Measurements from ENCODE around the gene KCTD2. TPM values are rescaled to one million over a fixed set of nuclear protein-coding genes. Genes with fewer than 3 reads are reported as not detected.

Gene KCTD2
- total RNA-seq, 1 experiment from 2014 or later = 34.5 TPM

- no peaks in the 10 kb centered on the region for H3K27me3 ChIP-seq
- no peak for DNase-seq
- no peak within 1 kb of the TSS for H3K4me3 ChIP-seq
- H3K9me3 ChIP-seq (replicated peaks) = no peaks in the 10 kb centered on the region
- no peak within 1 kb of the TSS for H3K27ac ChIP-seq
- H3K36me3 ChIP-seq = no peaks in the 10 kb centered on the region
- H3K4me1 ChIP-seq = peaks cover 21% of the 10 kb centered on the region
Measured at GRCh38 chr17:75087558-75088453, 40.8 kb downstream of the KCTD2 start, which contains the start of gene SLC16A5. Gene SLC16A5 (plus strand): TSS chr17:75087954. CDS start chr17:75093637, 5,683 bp downstream.

GRCh38 chr17:75088465-75089417, 41.7 kb downstream of the KCTD2 start:
- peaks cover 20% of the 10 kb centered on the region for H3K4me1 ChIP-seq
- H3K27ac ChIP-seq = no peak overlapping the region
- no peaks in the 10 kb centered on the region for H3K27me3 ChIP-seq
- no peak for DNase-seq
- no peaks in the 10 kb centered on the region for H3K9me3 ChIP-seq (replicated peaks)
- no peak overlapping the region for H3K4me3 ChIP-seq
- no peaks in the 10 kb centered on the region for H3K36me3 ChIP-seq

- no peaks in the 10 kb centered on the region for H3K9me3 ChIP-seq (replicated peaks)
- DNase-seq = peak; percentile 52 to 64
- H3K27me3 ChIP-seq = no peaks in the 10 kb centered on the region
- no peak overlapping the region for H3K4me3 ChIP-seq
- H3K4me1 ChIP-seq = peaks cover 18% of the 10 kb centered on the region
- H3K36me3 ChIP-seq = no peaks in the 10 kb centered on the region
- no peak overlapping the region for H3K27ac ChIP-seq
Measured at GRCh38 chr17:75090871-75091854, 44.1 kb downstream of the KCTD2 start.

- Histone ChIP-seq H3K4me1 (peaks cover 20% of the 10 kb centered on the region), H3K36me3 (no peaks in the 10 kb centered on the region), H3K27ac (no peak overlapping the region), H3K9me3 (replicated peaks) (no peaks in the 10 kb centered on the region), H3K27me3 (no peaks in the 10 kb centered on the region), H3K4me3 (no peak overlapping the region)
- no peak for DNase-seq
Measured at GRCh38 chr17:75091855-75092327, 44.9 kb downstream of the KCTD2 start.

- peaks cover 20% of the 10 kb centered on the region for H3K4me1 ChIP-seq
- H3K4me3 ChIP-seq = no peak overlapping the region
- H3K9me3 ChIP-seq (replicated peaks) = no peaks in the 10 kb centered on the region
- H3K36me3 ChIP-seq = no peaks in the 10 kb centered on the region
- H3K27me3 ChIP-seq = no peaks in the 10 kb centered on the region
- no peak for DNase-seq
- H3K27ac ChIP-seq = no peak overlapping the region
Measured at GRCh38 chr17:75093548-75094158, 46.6 kb downstream of the KCTD2 start.

- no peaks in the 10 kb centered on the region for H3K36me3 ChIP-seq
- H3K9me3 ChIP-seq (replicated peaks) = no peaks in the 10 kb centered on the region
- DNase-seq = no peak
- H3K4me3 ChIP-seq = no peak overlapping the region
- H3K4me1 ChIP-seq = peaks cover 20% of the 10 kb centered on the region
- no peak overlapping the region for H3K27ac ChIP-seq
- no peaks in the 10 kb centered on the region for H3K27me3 ChIP-seq
Measured at GRCh38 chr17:75094871-75095399, 47.9 kb downstream of the KCTD2 start.

- peaks cover 15% of the 10 kb centered on the region for H3K4me1 ChIP-seq
- DNase-seq = peak; percentile 59 to 70
- H3K9me3 ChIP-seq (replicated peaks) = no peaks in the 10 kb centered on the region
- no peak overlapping the region for H3K27ac ChIP-seq
- H3K4me3 ChIP-seq = no peak overlapping the region
- H3K36me3 ChIP-seq = no peaks in the 10 kb centered on the region
- H3K27me3 ChIP-seq = no peaks in the 10 kb centered on the region
Measured at GRCh38 chr17:75096082-75096625, 49.1 kb downstream of the KCTD2 start.

- Histone ChIP-seq H3K9me3 (replicated peaks) (no peaks in the 10 kb centered on the region), H3K4me1 (peaks cover 14% of the 10 kb centered on the region), H3K4me3 (no peak overlapping the region), H3K27ac (no peak overlapping the region), H3K36me3 (no peaks in the 10 kb centered on the region), H3K27me3 (no peaks in the 10 kb centered on the region)
- DNase-seq = no peak
Measured at GRCh38 chr17:75097865-75098264, 50.8 kb downstream of the KCTD2 start.

GRCh38 chr17:75098861-75099260, 51.8 kb downstream of the KCTD2 start:
- no peaks in the 10 kb centered on the region for H3K36me3 ChIP-seq
- peaks cover 14% of the 10 kb centered on the region for H3K4me1 ChIP-seq
- H3K4me3 ChIP-seq = no peak overlapping the region
- no peaks in the 10 kb centered on the region for H3K9me3 ChIP-seq (replicated peaks)
- H3K27me3 ChIP-seq = no peaks in the 10 kb centered on the region
- H3K27ac ChIP-seq = no peak overlapping the region
- DNase-seq = no peak

GRCh38 chr17:75099881-75100595, 53.0 kb downstream of the KCTD2 start:
- DNase-seq = no peak
- Histone ChIP-seq H3K27me3 (peaks cover 4% of the 10 kb centered on the region; the same call in 1 of the 2 replicates), H3K27ac (no peak overlapping the region), H3K9me3 (replicated peaks) (no peaks in the 10 kb centered on the region), H3K4me1 (peaks cover 19% of the 10 kb centered on the region), H3K4me3 (no peak overlapping the region), H3K36me3 (no peaks in the 10 kb centered on the region)

- peaks cover 25% of the 10 kb centered on the region for H3K4me1 ChIP-seq
- H3K27ac ChIP-seq = no peak overlapping the region
- H3K36me3 ChIP-seq = no peaks in the 10 kb centered on the region
- DNase-seq = no peak
- no peak overlapping the region for H3K4me3 ChIP-seq
- H3K27me3 ChIP-seq = peaks cover 4% of the 10 kb centered on the region; the same call in 1 of the 2 replicates
- no peaks in the 10 kb centered on the region for H3K9me3 ChIP-seq (replicated peaks)
Measured at GRCh38 chr17:75102385-75102821, 55.4 kb downstream of the KCTD2 start.

- H3K27ac ChIP-seq = no peak overlapping the region
- no peaks in the 10 kb centered on the region for H3K36me3 ChIP-seq
- H3K4me3 ChIP-seq = no peak overlapping the region
- H3K9me3 ChIP-seq (replicated peaks) = no peaks in the 10 kb centered on the region
- no peak for DNase-seq
- H3K4me1 ChIP-seq = peaks cover 25% of the 10 kb centered on the region
- H3K27me3 ChIP-seq = peaks cover 4% of the 10 kb centered on the region
Measured at GRCh38 chr17:75103601-75104554, 56.9 kb downstream of the KCTD2 start.

All from SJCRH30 (cell line).